Astrocyte (in vitro differentiated cells and primary cell): Measurements from ENCODE around the gene PSMA7.

ENCODE experiments used
- EZH2 ChIP-seq: IDR thresholded peaks from 2 replicates; pipeline ENCODE4 v1.6.1; 2012; ENCODE audit warnings: mild to moderate bottlenecking, low read length, inconsistent platforms; ENCODE audit not compliant: insufficient read depth
- TF ChIP-seq, protein P1 (sequence below): IDR thresholded peaks from 2 replicates; pipeline ENCODE4 v1.5.1; 2011; ENCODE audit warnings: low read depth, mild to moderate bottlenecking, inconsistent platforms, low read length, moderate library complexity; ENCODE audit not compliant: insufficient read depth

DNA sequence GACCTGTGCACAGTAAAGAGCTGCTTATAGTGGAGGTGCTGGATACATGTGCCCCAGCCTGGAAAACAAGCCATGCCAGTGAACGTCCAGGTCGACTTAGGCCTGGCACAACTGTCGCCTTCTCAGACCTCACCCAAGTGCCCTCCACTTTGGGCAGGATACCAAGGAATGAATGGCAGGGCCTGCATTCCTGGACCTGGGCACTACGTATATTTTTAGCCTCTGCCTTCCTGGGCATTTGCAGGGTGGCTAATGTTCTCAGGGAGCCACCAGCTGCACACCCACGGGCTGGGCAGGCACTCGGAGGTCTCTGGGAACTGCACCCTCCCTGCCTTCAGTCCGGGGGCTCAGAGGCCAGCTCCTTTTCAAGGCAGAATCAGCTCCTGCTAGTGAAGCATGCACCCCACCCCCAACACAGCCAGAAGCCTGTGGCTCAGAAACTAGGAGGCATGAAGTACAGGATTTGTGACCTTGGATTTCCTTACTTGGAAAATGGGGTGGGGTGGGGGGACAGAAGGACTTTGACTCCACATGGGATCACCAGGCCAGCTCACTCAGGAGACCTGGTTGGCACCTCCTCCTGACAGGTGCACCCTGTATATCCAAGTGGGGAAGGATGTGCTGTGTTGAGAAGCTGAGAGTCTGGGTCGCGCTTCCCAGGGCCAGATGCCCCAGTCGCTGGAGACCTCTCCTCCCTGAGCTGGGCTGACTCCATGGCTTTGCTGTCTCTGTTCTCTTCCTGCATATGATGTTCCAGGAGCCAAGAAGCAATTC is 23.4 kb downstream of the PSMA7 start:
- TF ChIP-seq, protein P1, sequence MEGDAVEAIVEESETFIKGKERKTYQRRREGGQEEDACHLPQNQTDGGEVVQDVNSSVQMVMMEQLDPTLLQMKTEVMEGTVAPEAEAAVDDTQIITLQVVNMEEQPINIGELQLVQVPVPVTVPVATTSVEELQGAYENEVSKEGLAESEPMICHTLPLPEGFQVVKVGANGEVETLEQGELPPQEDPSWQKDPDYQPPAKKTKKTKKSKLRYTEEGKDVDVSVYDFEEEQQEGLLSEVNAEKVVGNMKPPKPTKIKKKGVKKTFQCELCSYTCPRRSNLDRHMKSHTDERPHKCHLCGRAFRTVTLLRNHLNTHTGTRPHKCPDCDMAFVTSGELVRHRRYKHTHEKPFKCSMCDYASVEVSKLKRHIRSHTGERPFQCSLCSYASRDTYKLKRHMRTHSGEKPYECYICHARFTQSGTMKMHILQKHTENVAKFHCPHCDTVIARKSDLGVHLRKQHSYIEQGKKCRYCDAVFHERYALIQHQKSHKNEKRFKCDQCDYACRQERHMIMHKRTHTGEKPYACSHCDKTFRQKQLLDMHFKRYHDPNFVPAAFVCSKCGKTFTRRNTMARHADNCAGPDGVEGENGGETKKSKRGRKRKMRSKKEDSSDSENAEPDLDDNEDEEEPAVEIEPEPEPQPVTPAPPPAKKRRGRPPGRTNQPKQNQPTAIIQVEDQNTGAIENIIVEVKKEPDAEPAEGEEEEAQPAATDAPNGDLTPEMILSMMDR, result no peak
- no peak for TF ChIP-seq EZH2
